Panc1 (cell line): ENCODE measurements around the gene RAB6D.

Experiments used
- CTCF ChIP-seq: fragments of 450-650 bp; IDR thresholded peaks from 2 replicates; pipeline ENCODE4 v1.5.1; 2017; ENCODE audit warnings: mild to moderate bottlenecking
- POLR2AphosphoS5 ChIP-seq: IDR thresholded peaks from 2 replicates; pipeline ENCODE4 v1.6.1; 2012; ENCODE audit warnings: mild to moderate bottlenecking, low read depth, low read length, moderate library complexity
- REST ChIP-seq, 2 experiments: IDR thresholded peaks; 2 replicates each; pipeline ENCODE4 v1.6.1; 2011 to 2012; ENCODE audit warnings: low read depth in 2 of 2, control low read depth in 1 of 2, low read length in 1 of 2, mild to moderate bottlenecking in 1 of 2, moderate library complexity in 1 of 2; ENCODE audit not compliant: insufficient read depth in 1 of 2
- SIN3A ChIP-seq: IDR thresholded peaks from 2 replicates; pipeline ENCODE4 v1.6.1; 2012; ENCODE audit warnings: low read depth, mild to moderate bottlenecking, low read length, moderate library complexity, borderline replicate concordance; ENCODE audit not compliant: insufficient read depth
- TCF7L2 ChIP-seq: IDR thresholded peaks from 2 replicates; pipeline ENCODE4 v1.6.1; 2011; ENCODE audit warnings: mild to moderate bottlenecking, low read depth, low read length, inconsistent platforms

- TF ChIP-seq REST (IDR thresholded peaks at IDR 0.05; ENCODE audit: insufficient read depth in 1 of 2, low read depth in 2 of 2, low read length in 1 of 2) (no peak), POLR2AphosphoS5 (no peak), CTCF (no peak), TCF7L2 (no peak), SIN3A (no peak)
These were observed 46.2 kb upstream of the RAB6D start for GRCh38 chr2:131410173-131410572.
